WERI-Rb-1 (cell line): ENCODE measurements around the gene DPP10.

ENCODE experiments used
- DNase-seq: peaks from one replicate; pipeline ENCODE4 v3.0.0-alpha.2; 2020
- H3K27ac ChIP-seq: fragments of 250-450 bp; sonication (Bioruptor Pico); 2 replicates; pipeline ENCODE4 v1.5.1; 2020; ENCODE audit warnings: mild to moderate bottlenecking, moderate library complexity
- H3K27me3 ChIP-seq: fragments of 250-450 bp; sonication (Bioruptor Pico); 2 replicates; pipeline ENCODE4 v1.5.1; 2021; ENCODE audit warnings: mild to moderate bottlenecking, low read depth, moderate library complexity; ENCODE audit not compliant: insufficient read depth, severe bottlenecking
- H3K36me3 ChIP-seq: fragments of 250-450 bp; sonication (Bioruptor Pico); 2 replicates; pipeline ENCODE4 v1.5.1; 2020; ENCODE audit warnings: mild to moderate bottlenecking, moderate library complexity
- H3K4me3 ChIP-seq: 2 replicates; pipeline ENCODE4 v1.5.1; 2011; ENCODE audit warnings: low read depth, mild to moderate bottlenecking, control low read depth, low read length
- H3K9me3 ChIP-seq: fragments of 250-450 bp; sonication (Bioruptor Pico); 2 replicates; pipeline ENCODE4 v1.5.1; 2021; ENCODE audit warnings: mild to moderate bottlenecking, moderate library complexity; ENCODE audit not compliant: severe bottlenecking
- CTCF ChIP-seq: IDR thresholded peaks from 2 replicates; pipeline ENCODE4 v1.5.1; 2011; ENCODE audit warnings: low read depth, mild to moderate bottlenecking, control low read depth, inconsistent platforms, low read length

Gene DPP10

GRCh38 chr2:115842306-115842705, 1399.9 kb downstream of the DPP10 start:
- Histone ChIP-seq H3K9me3 (no peaks in the 10 kb centered on the region), H3K27ac (no peak overlapping the region), H3K27me3 (no peaks in the 10 kb centered on the region), H3K36me3 (peaks cover 20% of the 10 kb centered on the region), H3K4me3 (no peak overlapping the region)
- no peak for TF ChIP-seq CTCF
- no peak for DNase-seq

- TF ChIP-seq CTCF, result no peak
- Histone ChIP-seq H3K4me3 (no peak overlapping the region), H3K36me3 (peaks cover 4% of the 10 kb centered on the region), H3K9me3 (no peaks in the 10 kb centered on the region), H3K27me3 (no peaks in the 10 kb centered on the region), H3K27ac (no peak overlapping the region)
- no peak for DNase-seq
Measured at GRCh38 chr2:115848192-115848591, 1405.8 kb downstream of the DPP10 start.

- no peak for TF ChIP-seq CTCF
- Histone ChIP-seq H3K27me3 (no peaks in the 10 kb centered on the region), H3K36me3 (no peaks in the 10 kb centered on the region), H3K4me3 (no peak overlapping the region), H3K9me3 (no peaks in the 10 kb centered on the region), H3K27ac (no peak overlapping the region)
- DNase-seq, result no peak
Measured at GRCh38 chr2:115867024-115867423, 1424.6 kb downstream of the DPP10 start.

- Histone ChIP-seq H3K9me3 (no peaks in the 10 kb centered on the region), H3K4me3 (no peak overlapping the region), H3K27me3 (no peaks in the 10 kb centered on the region), H3K36me3 (no peaks in the 10 kb centered on the region), H3K27ac (no peak overlapping the region)
- TF ChIP-seq CTCF, result no peak
- no peak for DNase-seq
Measured at GRCh38 chr2:115874427-115874826, 1432.0 kb downstream of the DPP10 start.

GRCh38 chr2:115880558-115880957, 1438.1 kb downstream of the DPP10 start:
- Histone ChIP-seq H3K9me3 (no peaks in the 10 kb centered on the region), H3K36me3 (no peaks in the 10 kb centered on the region), H3K4me3 (no peak overlapping the region), H3K27ac (no peak overlapping the region), H3K27me3 (no peaks in the 10 kb centered on the region)
- DNase-seq, result peak; percentile 7
- TF ChIP-seq CTCF, result peak; percentile 52

- Histone ChIP-seq H3K36me3 (no peaks in the 10 kb centered on the region), H3K9me3 (no peaks in the 10 kb centered on the region), H3K27me3 (no peaks in the 10 kb centered on the region), H3K4me3 (no peak overlapping the region), H3K27ac (no peak overlapping the region)
- no peak for TF ChIP-seq CTCF
- DNase-seq, result no peak
Measured at GRCh38 chr2:115887209-115887776, 1444.9 kb downstream of the DPP10 start.
